Measurements from ENCODE around the gene STAC3.

Gene STAC3

GRCh38 chr12:57254506-57255280, 3.7 kb upstream of the STAC3 start:
- TF ChIP-seq, protein P1, sequence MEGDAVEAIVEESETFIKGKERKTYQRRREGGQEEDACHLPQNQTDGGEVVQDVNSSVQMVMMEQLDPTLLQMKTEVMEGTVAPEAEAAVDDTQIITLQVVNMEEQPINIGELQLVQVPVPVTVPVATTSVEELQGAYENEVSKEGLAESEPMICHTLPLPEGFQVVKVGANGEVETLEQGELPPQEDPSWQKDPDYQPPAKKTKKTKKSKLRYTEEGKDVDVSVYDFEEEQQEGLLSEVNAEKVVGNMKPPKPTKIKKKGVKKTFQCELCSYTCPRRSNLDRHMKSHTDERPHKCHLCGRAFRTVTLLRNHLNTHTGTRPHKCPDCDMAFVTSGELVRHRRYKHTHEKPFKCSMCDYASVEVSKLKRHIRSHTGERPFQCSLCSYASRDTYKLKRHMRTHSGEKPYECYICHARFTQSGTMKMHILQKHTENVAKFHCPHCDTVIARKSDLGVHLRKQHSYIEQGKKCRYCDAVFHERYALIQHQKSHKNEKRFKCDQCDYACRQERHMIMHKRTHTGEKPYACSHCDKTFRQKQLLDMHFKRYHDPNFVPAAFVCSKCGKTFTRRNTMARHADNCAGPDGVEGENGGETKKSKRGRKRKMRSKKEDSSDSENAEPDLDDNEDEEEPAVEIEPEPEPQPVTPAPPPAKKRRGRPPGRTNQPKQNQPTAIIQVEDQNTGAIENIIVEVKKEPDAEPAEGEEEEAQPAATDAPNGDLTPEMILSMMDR (IDR thresholded peaks at IDR 0.05; ENCODE audit: extremely low read depth, insufficient read depth, missing control alignments): no peak
- no peak for DNase-seq (ENCODE audit: low spot score)
- in situ Hi-C loops (cut with MboI; ENCODE audit: low pct_unique_long_range_greater_than_20kb, low sequenced_read_pairs, unreplicated experiment): no loop called here

DNA sequence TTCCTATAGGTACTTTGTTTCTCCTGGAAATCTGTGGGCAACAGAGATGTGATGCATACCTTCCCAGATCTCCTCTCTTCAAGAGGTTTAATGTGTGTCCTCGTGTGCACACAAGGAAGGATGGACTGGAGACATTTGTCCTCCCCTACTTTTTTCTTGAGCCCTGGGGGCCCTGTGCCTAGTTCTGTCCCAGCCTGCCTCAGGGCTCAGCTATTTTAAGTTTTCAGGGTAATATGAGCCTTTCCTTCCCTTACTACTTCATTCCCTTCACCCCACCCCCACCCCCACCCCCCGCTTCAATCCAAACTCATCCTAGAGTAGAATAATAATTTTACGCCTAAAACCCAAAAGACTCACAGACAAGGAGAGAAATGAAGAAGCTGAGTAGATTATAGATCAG, 446 bp downstream of the STAC3 start:
- in situ Hi-C loops (cut with MboI; ENCODE audit: low pct_unique_long_range_greater_than_20kb, low sequenced_read_pairs, unreplicated experiment): no loop called here
- DNase-seq (ENCODE audit: low spot score): no peak
- TF ChIP-seq, protein P1 (IDR thresholded peaks at IDR 0.05; ENCODE audit: extremely low read depth, insufficient read depth, missing control alignments): no peak

DNA sequence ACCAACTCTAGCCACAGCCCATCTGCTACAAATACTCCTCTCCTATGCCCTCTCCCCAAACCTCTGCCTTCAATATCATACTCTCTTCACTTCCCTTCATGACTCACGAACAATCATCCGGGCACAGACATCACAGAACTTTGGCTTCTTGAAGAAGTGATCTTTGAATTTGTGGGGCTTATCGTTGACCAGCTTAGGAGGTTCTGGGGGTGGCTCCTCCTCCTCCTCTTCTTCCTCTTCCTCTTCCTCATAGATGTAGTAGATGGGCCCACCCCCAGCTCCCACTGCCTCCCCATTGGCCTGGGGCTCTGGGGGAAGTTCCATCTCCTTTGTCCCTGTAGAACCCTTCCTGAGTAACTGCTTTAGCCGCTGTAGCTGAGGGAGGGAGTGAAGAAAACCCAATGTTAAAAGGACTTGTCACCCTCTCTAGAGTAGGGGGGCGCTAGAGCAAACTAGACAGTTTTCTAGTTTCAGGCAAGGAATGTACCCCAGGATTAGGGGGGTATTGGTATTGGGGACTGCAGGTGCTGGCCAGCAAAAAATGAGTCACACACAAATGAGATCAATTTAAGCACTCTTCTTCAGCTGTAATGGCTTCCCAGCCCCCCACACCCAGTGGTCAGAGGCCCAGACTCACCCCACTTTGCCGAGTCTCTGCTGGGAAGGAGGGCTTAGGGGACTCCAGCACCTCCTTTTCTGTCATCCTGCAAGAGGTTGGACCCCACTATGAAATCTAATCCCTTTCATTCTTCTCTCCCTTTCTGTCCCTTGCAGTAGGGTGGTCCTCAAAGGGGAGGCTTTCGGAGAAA, 1.8 kb downstream of the STAC3 start:
- in situ Hi-C loops (cut with MboI; ENCODE audit: low pct_unique_long_range_greater_than_20kb, low sequenced_read_pairs, unreplicated experiment): no loop called here
- TF ChIP-seq, protein P1 (IDR thresholded peaks at IDR 0.05; ENCODE audit: extremely low read depth, insufficient read depth, missing control alignments): no peak
- DNase-seq (ENCODE audit: low spot score): no peak

DNA sequence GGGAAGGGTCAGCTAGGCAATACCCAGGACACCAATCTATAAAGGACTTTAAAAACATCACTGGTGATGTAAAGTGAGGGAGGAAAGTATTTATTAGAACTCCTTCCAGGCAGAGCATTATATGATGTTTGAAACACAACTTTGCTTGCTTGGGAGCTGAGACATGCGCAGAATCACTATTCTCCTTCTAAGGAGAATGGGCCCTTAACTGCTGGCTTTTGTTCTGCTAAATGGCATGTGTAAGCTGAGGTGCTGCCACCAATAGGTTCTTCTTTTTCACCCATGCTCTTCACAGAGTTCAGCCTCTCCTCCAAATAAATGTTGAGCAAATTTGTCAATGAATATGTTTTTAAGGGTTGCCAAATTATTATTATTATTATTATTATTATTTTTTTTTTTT, 3.9 kb downstream of the STAC3 start:
- TF ChIP-seq, protein P1 (IDR thresholded peaks at IDR 0.05; ENCODE audit: extremely low read depth, insufficient read depth, missing control alignments): no peak
- in situ Hi-C loops (cut with MboI; ENCODE audit: low pct_unique_long_range_greater_than_20kb, low sequenced_read_pairs, unreplicated experiment): no loop called here
- DNase-seq (ENCODE audit: low spot score): no peak

- in situ Hi-C loops (cut with MboI; ENCODE audit: low pct_unique_long_range_greater_than_20kb, low sequenced_read_pairs, unreplicated experiment): no loop called here
- no peak for DNase-seq (ENCODE audit: low spot score)
- TF ChIP-seq, protein P1 (IDR thresholded peaks at IDR 0.05; ENCODE audit: extremely low read depth, insufficient read depth, missing control alignments): no peak
These were observed 6.7 kb downstream of the STAC3 start for GRCh38 chr12:57244312-57244696.

DNA sequence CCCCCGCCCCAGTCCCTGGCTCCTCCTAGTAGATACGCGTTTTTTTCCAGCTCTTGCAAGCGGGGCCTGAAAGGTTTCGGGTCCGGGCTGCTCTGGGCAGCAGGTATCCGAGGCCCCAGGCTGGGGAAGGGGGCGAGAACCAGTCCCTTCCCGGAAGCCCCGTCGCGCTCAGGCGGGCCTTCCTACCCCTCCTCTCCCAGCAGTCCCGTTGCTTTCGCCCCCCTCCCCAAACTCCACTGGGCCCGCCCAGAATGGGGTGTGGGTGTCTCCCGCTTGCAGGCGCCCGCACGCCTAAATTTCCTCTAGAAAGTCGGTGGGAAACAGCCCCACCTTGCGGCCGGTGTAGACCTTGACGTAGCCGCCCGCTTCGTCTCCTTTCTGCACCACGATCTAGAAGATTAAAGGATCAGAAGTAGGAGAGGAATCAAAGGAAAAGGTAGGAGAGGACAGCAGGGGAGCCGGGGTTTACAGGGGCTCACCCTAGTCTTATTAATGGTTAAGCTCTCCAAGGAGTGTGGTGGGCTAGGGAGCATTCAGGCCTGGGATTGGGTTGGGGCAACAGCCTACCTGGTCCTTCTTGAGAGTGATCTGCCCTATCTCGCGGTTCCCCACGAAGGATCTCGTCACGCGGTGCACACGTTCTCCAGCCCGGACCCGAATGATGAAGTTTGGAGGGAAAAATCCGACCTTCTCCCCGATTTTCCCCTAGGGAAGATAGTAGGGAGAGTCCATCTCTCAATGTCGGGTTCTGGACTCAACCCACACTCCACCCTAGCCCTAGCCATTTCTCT, 7.3 kb downstream of the STAC3 start:
- in situ Hi-C loops (cut with MboI; ENCODE audit: low pct_unique_long_range_greater_than_20kb, low sequenced_read_pairs, unreplicated experiment): no loop called here

More for the DNA sequence above, 7.3 kb downstream of the STAC3 start:
- DNase-seq (ENCODE audit: low spot score): peak; percentile 85
- TF ChIP-seq, protein P1 (IDR thresholded peaks at IDR 0.05; ENCODE audit: extremely low read depth, insufficient read depth, missing control alignments): peak; percentile 87
